Panc1 (cell line): ENCODE data around the gene PEPD. TPM values are rescaled to one million over a fixed set of nuclear protein-coding genes. Genes with fewer than 3 reads are reported as not detected.

Experiments
- ATAC-seq: fragments of 200-7000 bp; cut with Tn5 transposase; 2 replicates; pipeline ENCODE4 v1.9.1; 2020; ENCODE audit warnings: mild to moderate bottlenecking, moderate library complexity
- BruUV-seq: library from RNA; stranded (reverse); fragments of 400-500 nt; replicated peaks from 2 replicates; lab custom pipeline; 2021; lab: Mats Ljungman, UMichigan
- CTCF ChIA-PET: fragments of 300-600 bp; sonication (Branson Sonifier 250); formaldehyde crosslinking; loops from one replicate; lab custom pipeline; 2022; ENCODE audit warnings: antibody characterized with exemption; lab: Charles Lee
- POLR2A ChIA-PET: fragments of 300-600 bp; sonication (Branson Sonifier 250); formaldehyde crosslinking; loops from one replicate; lab custom pipeline; 2022; ENCODE audit warnings: antibody characterized with exemption; lab: Charles Lee
- DNase-seq: peaks from one replicate; pipeline ENCODE4 v3.0.0-alpha.2; 2010; ENCODE audit warnings: low read depth, low spot score
- H3K27ac ChIP-seq: 2 replicates; pipeline ENCODE4 v1.5.1; 2011; ENCODE audit warnings: mild to moderate bottlenecking, low read length, inconsistent platforms
- H3K27me3 ChIP-seq: fragments of 200-500 bp; sonication (Bioruptor generic); 2 replicates; pipeline ENCODE4 v1.6.0; 2014; ENCODE audit warnings: low read length, inconsistent platforms; ENCODE audit not compliant: control insufficient read depth, insufficient read depth
- H3K36me3 ChIP-seq: fragments of 200-500 bp; sonication (Bioruptor generic); 2 replicates; pipeline ENCODE4 v1.5.1; 2014; ENCODE audit warnings: inconsistent platforms, mild to moderate bottlenecking, low read length, moderate library complexity; ENCODE audit not compliant: control insufficient read depth, insufficient read depth
- H3K4me1 ChIP-seq: 2 replicates; pipeline ENCODE4 v1.5.1; 2011; ENCODE audit warnings: inconsistent platforms, mild to moderate bottlenecking, low read length, moderate library complexity; ENCODE audit not compliant: control insufficient read depth, insufficient read depth
- H3K4me3 ChIP-seq, 2 experiments: 2 replicates each; pipeline ENCODE4 v1.5.1; 2011 to 2012; ENCODE audit warnings: low read depth in 2 of 2, low read length in 2 of 2, mild to moderate bottlenecking in 2 of 2, inconsistent platforms in 1 of 2, moderate library complexity in 1 of 2
- H3K9me3 ChIP-seq: fragments of 200-500 bp; sonication (Bioruptor generic); 2 replicates; pipeline ENCODE4 v1.5.1; 2014; ENCODE audit warnings: low read depth, mild to moderate bottlenecking, inconsistent platforms, low read length, moderate library complexity; ENCODE audit not compliant: control insufficient read depth, insufficient read depth
- CTCF ChIP-seq: fragments of 450-650 bp; IDR thresholded peaks from 2 replicates; pipeline ENCODE4 v1.5.1; 2017; ENCODE audit warnings: mild to moderate bottlenecking
- POLR2AphosphoS5 ChIP-seq: IDR thresholded peaks from 2 replicates; pipeline ENCODE4 v1.6.1; 2012; ENCODE audit warnings: mild to moderate bottlenecking, low read depth, low read length, moderate library complexity
- REST ChIP-seq, 2 experiments: IDR thresholded peaks; 2 replicates each; pipeline ENCODE4 v1.6.1; 2011 to 2012; ENCODE audit warnings: low read depth in 2 of 2, control low read depth in 1 of 2, low read length in 1 of 2, mild to moderate bottlenecking in 1 of 2, moderate library complexity in 1 of 2; ENCODE audit not compliant: insufficient read depth in 1 of 2
- SIN3A ChIP-seq: IDR thresholded peaks from 2 replicates; pipeline ENCODE4 v1.6.1; 2012; ENCODE audit warnings: low read depth, mild to moderate bottlenecking, low read length, moderate library complexity, borderline replicate concordance; ENCODE audit not compliant: insufficient read depth
- TCF7L2 ChIP-seq: IDR thresholded peaks from 2 replicates; pipeline ENCODE4 v1.6.1; 2011; ENCODE audit warnings: mild to moderate bottlenecking, low read depth, low read length, inconsistent platforms
- in situ Hi-C: cut with HindIII; loops from 2 replicates; pipeline ENCODE4 v1.10.0; 2016; ENCODE audit warnings: low sequenced_read_pairs, low pct_unique_long_range_greater_than_20kb
- intact Hi-C: fragments of 100-400 bp; cut with micrococcal nuclease; formaldehyde crosslinking; loops from one replicate; pipeline ENCODE4 v1.10.0; 2022; ENCODE audit not compliant: unreplicated experiment
- total RNA-seq: library from RNA; stranded (reverse); gene quantifications from one replicate; pipeline ENCODE4 v1.2.1, GENCODE V29; 2021; ENCODE audit not compliant: unreplicated experiment

Gene PEPD
- total RNA-seq, 1 experiment from 2014 or later, result 102 TPM

- DNase-seq (no peak), ATAC-seq (no peak)
- no peak overlapping the region for H3K4me3 ChIP-seq
- intact Hi-C loops (no loop called here), in situ Hi-C loops (no loop called here)
- TF ChIP-seq REST (IDR thresholded peaks at IDR 0.05; ENCODE audit: insufficient read depth in 1 of 2, low read depth in 2 of 2, low read length in 1 of 2) (no peak), TCF7L2 (no peak), CTCF (no peak), POLR2AphosphoS5 (no peak), SIN3A (no peak)
- H3K27me3 ChIP-seq, result no peaks in the 10 kb centered on the region
- H3K36me3 ChIP-seq, result no peaks in the 10 kb centered on the region
- ChIA-PET CTCF (no interaction called here), POLR2A (no interaction called here)
- BruUV-seq, result no TSS peak
- H3K4me1 ChIP-seq, result no peaks in the 10 kb centered on the region
- no peaks in the 10 kb centered on the region for H3K9me3 ChIP-seq
- no peak overlapping the region for H3K27ac ChIP-seq
Measured at GRCh38 chr19:33490041-33490451, 31.5 kb downstream of the PEPD start.

GRCh38 chr19:33488826-33489225 is 32.8 kb downstream of the PEPD start:
- Histone ChIP-seq H3K27me3 (no peaks in the 10 kb centered on the region), H3K4me1 (no peaks in the 10 kb centered on the region), H3K4me3 (no peak overlapping the region), H3K36me3 (no peaks in the 10 kb centered on the region), H3K9me3 (no peaks in the 10 kb centered on the region), H3K27ac (no peak overlapping the region)
- intact Hi-C loops (no loop called here), in situ Hi-C loops (no loop called here)
- ATAC-seq (no peak), DNase-seq (no peak)
- TF ChIP-seq REST (IDR thresholded peaks at IDR 0.05; ENCODE audit: insufficient read depth in 1 of 2, low read depth in 2 of 2, low read length in 1 of 2) (no peak), CTCF (no peak), TCF7L2 (no peak), POLR2AphosphoS5 (no peak), SIN3A (no peak)
- BruUV-seq, result no TSS peak
- POLR2A ChIA-PET, result no interaction called here
- CTCF ChIA-PET, result no interaction called here
